Measurements from ENCODE around the gene CDX1.
A peak's percentile ranks its signal among the peaks of the same experiment; 100 is the strongest.

CDX1 gene

GRCh38 chr5:150208187-150209098 is 41.9 kb downstream of the CDX1 start:
- no peak for DNase-seq (ENCODE audit: low spot score)

GRCh38 chr5:150209099-150209635 is 42.6 kb downstream of the CDX1 start:
- DNase-seq (ENCODE audit: low spot score) = no peak

GRCh38 chr5:150210644-150211043 is 44.1 kb downstream of the CDX1 start:
- no peak for DNase-seq (ENCODE audit: low spot score)

GRCh38 chr5:150211156-150212030 is 44.8 kb downstream of the CDX1 start:
- DNase-seq (ENCODE audit: low spot score) = no peak

GRCh38 chr5:150213530-150213929 is 47.0 kb downstream of the CDX1 start:
- no peak for DNase-seq (ENCODE audit: low spot score)

- DNase-seq (ENCODE audit: low spot score) = no peak
Measured at GRCh38 chr5:150214289-150214688, 47.7 kb downstream of the CDX1 start.

GRCh38 chr5:150215979-150216944 is 49.7 kb downstream of the CDX1 start:
- peak; percentile 29 for DNase-seq (ENCODE audit: low spot score)

- DNase-seq (ENCODE audit: low spot score) = no peak
Measured at GRCh38 chr5:150217038-150217437, 50.5 kb downstream of the CDX1 start.

- DNase-seq (ENCODE audit: low spot score) = peak; percentile 85
Measured at GRCh38 chr5:150217873-150218692, 51.5 kb downstream of the CDX1 start.

- DNase-seq (ENCODE audit: low spot score) = no peak
Measured at GRCh38 chr5:150218693-150219035, 52.1 kb downstream of the CDX1 start.

GRCh38 chr5:150219142-150219541 is 52.6 kb downstream of the CDX1 start:
- no peak for DNase-seq (ENCODE audit: low spot score)

- no peak for DNase-seq (ENCODE audit: low spot score)
Measured at GRCh38 chr5:150219861-150220260, 53.3 kb downstream of the CDX1 start.

GRCh38 chr5:150221471-150221870 is 54.9 kb downstream of the CDX1 start:
- DNase-seq (ENCODE audit: low spot score) = no peak

- no peak for DNase-seq (ENCODE audit: low spot score)
Measured at GRCh38 chr5:150222906-150223305, 56.3 kb downstream of the CDX1 start.

GRCh38 chr5:150223474-150223873 is 56.9 kb downstream of the CDX1 start:
- no peak for DNase-seq (ENCODE audit: low spot score)

- DNase-seq (ENCODE audit: low spot score) = no peak
Measured at GRCh38 chr5:150224483-150225027, 58.0 kb downstream of the CDX1 start.

GRCh38 chr5:150227036-150227435 is 60.5 kb downstream of the CDX1 start:
- no peak for DNase-seq (ENCODE audit: low spot score)

- DNase-seq (ENCODE audit: low spot score) = no peak
Measured at GRCh38 chr5:150227606-150228273, 61.2 kb downstream of the CDX1 start.

GRCh38 chr5:150229571-150229970 is 63.0 kb downstream of the CDX1 start:
- DNase-seq (ENCODE audit: low spot score) = no peak

GRCh38 chr5:150230842-150231241 is 64.3 kb downstream of the CDX1 start:
- no peak for DNase-seq (ENCODE audit: low spot score)

All from kidney capillary endothelial cell (primary cell).